Gastrocnemius medialis (tissue), 4 donors: Measurements from ENCODE around the gene ABCC12.

Source experiments
- CTCF ChIP-seq, 5 experiments: fragments of 450-650 bp in 3 of 5; fragments of 200-600 bp in 2 of 5; sonication (generic) in 2 of 5; IDR thresholded peaks in 4 of 5; conservative IDR thresholded peaks in 1 of 5; 1 replicate in 4 of 5; 2 replicates in 1 of 5; pipeline ENCODE4 v1.5.1; 2016 to 2019; ENCODE audit warnings: antibody characterized with exemption in 5 of 5, mild to moderate bottlenecking in 3 of 5, moderate library complexity in 3 of 5
- POLR2A ChIP-seq, 2 donors: fragments of 450-650 bp; IDR thresholded peaks; one replicate each; pipeline ENCODE4 v1.6.1; 2017; ENCODE audit warnings: antibody characterized with exemption in 2 of 2, mild to moderate bottlenecking in 2 of 2, moderate library complexity in 2 of 2

GRCh38 chr16:48158296-48158695 is 2.5 kb upstream of the ABCC12 start:
- TF ChIP-seq POLR2A (IDR thresholded peaks at IDR 0.05) (no peak), CTCF (IDR thresholded peaks at IDR 0.05 in 4 of 5, conservative IDR thresholded peaks at IDR 0.05 in 1 of 5) (no peak)
